GM12801 (cell line): ENCODE measurements around the gene COMMD2.

ENCODE experiments used
- TF ChIP-seq, protein P1 (sequence below): IDR thresholded peaks from one replicate; pipeline ENCODE4 v1.5.1; 2011; ENCODE audit warnings: control low read depth; ENCODE audit not compliant: insufficient read length; ENCODE audit errors: extremely low read depth

Gene COMMD2

DNA sequence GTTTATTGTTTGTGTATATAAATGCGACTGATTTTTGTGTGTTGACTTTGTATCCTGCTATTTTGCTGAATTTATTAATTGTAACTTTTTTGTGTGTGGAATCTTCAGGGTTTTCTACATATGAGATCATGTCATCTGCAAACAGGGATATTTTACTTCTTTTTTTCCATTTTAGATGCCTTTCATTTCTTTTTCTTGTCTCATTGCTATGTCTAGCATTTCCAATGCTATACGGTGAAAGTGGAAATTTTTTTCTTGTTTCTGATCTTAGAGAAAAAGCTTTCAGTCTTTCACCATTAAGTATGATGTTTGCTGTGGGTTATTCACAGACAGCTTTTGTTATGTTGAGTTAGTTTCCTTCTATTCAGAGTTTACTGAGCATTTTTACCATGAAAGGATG lies 31.4 kb downstream of the COMMD2 start:
- TF ChIP-seq, protein P1, sequence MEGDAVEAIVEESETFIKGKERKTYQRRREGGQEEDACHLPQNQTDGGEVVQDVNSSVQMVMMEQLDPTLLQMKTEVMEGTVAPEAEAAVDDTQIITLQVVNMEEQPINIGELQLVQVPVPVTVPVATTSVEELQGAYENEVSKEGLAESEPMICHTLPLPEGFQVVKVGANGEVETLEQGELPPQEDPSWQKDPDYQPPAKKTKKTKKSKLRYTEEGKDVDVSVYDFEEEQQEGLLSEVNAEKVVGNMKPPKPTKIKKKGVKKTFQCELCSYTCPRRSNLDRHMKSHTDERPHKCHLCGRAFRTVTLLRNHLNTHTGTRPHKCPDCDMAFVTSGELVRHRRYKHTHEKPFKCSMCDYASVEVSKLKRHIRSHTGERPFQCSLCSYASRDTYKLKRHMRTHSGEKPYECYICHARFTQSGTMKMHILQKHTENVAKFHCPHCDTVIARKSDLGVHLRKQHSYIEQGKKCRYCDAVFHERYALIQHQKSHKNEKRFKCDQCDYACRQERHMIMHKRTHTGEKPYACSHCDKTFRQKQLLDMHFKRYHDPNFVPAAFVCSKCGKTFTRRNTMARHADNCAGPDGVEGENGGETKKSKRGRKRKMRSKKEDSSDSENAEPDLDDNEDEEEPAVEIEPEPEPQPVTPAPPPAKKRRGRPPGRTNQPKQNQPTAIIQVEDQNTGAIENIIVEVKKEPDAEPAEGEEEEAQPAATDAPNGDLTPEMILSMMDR, result no peak

DNA sequence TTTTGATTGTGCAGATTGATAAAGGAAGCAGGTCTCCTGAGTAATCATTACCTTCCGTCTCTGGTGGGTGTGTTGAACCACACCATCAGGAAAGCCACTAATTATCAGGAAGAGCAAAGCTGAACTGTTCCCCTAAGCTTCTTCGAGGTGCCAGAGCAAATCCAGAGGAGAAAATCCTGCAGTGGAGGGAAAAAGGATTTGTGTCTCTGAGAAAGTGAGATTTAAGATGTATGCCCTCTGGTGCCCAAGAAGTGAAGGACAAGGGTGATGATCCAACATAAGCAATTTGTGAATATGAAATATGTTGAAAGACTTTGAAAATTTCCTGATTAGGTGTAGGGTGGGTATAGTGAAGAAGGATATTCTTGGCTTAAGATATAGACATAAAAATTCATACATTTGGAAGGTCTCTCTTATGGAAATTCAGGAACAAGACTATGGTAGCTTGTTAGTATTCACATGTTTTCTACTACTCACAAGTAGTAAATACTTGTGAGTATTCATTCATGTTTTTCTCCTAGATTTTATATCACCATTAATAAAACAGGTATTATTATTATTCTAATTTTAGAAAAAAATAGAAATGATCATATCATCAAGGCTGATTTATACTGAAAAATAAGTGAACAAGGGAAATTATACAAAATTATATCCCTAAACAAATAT lies 34.8 kb downstream of the COMMD2 start:
- TF ChIP-seq, protein P1, result no peak

DNA sequence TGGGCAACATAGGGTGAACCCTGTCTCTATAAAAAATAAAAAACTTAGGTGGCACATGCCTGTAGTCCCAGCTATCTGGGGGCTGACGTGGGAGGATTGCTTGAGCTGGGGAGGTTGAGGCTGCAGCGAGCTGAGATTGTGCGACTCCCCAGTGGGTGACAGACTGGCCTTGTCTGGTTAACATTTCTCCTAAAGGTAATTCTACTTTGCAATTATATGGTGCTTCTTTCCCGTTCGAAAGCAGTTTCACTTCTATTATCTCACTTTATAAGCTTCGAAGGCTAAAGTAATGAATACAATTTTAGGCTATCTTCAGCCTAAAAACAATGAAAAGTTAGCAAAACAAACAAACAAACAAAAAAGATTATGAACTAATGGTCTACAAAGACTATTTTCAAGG lies 35.3 kb downstream of the COMMD2 start:
- TF ChIP-seq, protein P1, result no peak

DNA sequence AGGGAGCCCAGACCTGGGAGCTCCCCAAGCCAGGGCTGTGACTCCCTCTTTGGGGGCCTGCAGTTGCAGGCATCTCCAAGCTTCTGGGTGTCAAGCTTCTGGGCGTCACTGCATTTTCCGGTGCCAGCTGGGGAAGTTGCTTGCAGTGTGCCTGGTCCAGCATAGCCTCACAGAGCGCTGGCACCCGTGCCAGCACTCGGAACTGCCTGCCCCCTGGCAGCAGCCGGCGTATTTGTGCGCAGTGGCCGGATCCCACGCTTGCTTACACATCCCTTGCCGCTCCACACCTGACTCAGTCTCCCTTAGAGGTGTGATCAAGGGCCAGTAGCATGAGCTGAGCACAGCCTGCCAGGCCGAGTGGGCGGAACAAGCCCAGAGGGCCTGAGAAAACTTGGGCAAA lies 37.0 kb downstream of the COMMD2 start:
- TF ChIP-seq, protein P1, result no peak

DNA sequence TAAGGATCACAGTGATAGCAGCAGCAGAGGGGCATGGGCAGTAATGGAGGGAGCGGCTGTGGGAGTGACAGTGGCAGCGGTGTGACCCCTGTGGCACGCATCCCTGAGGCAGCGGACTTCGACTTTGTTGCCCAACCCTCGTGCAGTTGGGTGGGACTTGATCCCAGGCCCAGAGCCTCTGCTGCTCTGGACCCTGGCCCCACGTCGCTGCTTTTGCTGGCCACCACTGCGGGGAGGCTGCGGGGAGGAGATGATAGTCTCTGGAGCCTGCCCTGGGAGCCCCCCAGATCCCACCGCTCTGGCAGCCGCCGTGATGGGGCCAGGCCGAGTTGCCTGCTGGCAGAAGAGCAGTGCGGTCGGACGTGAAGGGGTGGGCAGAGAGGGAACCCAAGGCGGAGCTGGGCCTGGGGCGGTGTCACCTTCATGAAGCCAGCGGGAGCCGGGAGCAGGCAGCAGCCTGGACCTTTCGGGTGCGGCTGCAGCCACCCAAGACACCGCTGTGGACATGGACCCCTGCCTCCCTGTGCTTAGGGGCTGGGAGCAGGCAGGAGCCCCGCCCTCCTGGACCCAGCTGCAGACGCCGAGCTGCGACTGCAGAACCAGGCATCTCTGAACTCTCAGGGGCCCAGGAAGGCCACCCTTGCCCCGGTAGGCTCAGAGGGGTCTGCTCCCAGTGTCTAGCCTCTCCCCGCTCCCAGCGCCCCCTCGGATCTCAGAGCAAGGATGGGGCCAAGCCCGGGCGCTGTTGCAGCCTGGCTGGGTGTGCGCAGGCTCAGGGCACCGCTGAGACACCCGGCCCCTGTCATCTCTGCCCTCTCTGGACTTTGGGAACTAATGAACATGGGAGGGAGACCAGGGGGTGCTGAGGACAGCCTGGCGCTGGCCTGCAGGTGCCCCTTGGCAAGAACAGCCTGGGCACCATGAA lies 38.3 kb downstream of the COMMD2 start:
- TF ChIP-seq, protein P1, result no peak

DNA sequence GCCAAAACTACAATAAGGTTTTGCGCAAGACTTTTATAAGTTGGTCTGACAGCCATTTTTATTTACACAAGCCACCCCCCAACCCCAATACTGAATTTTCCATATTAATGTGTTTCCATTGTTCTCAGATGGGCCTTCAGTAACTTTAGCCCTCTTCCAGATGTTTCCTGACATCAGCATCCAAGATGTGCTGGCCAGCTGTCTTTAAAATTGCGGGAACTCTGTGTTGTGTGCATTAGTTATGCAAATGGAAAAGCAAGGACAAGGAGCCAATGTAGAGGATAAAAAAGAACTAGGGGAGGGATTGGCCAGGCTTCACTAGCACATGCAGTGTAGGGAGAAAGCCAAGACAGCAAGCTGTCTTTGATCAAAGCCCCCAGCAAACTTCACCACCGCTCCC lies 45.4 kb downstream of the COMMD2 start:
- TF ChIP-seq, protein P1, result no peak

DNA sequence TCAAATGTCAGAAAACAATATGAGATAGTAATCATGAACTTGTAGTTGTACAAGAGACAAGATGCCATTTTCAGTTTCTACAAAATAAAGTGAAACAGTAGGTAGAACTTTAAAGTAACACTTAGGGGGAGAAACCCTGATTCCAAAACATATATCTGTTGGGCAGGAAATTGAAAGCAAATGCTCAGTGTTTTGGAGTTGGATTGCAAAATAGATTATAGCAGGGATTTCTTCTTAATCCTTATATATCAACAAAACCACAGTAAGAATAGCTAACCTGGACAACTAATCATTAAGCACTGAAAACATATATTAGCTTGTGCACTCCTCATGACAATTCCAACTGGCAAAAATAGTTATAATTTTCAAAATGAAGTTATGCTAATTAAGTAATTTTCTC lies 46.9 kb downstream of the COMMD2 start:
- TF ChIP-seq, protein P1, result no peak
